HUES48 (cell line): ENCODE results near the gene FOXK1.
"Not testable (repeated sequence)": the region's sequence is repeated elsewhere in the genome, so short reads cannot be mapped to it uniquely, and the experiment has no call there.

Experiments used
- H3K27ac ChIP-seq: one replicate; pipeline ENCODE4 v1.7.0; 2013; ENCODE audit warnings: low read depth, low read length, inconsistent platforms
- H3K27me3 ChIP-seq: 2 replicates; pipeline ENCODE4 v1.6.1; 2013; ENCODE audit warnings: mild to moderate bottlenecking, low read length; ENCODE audit not compliant: control insufficient read depth, insufficient read depth
- H3K36me3 ChIP-seq: 2 replicates; pipeline ENCODE4 v1.6.1; 2013; ENCODE audit warnings: low read length; ENCODE audit not compliant: control insufficient read depth, insufficient read depth
- H3K4me1 ChIP-seq: 2 replicates; pipeline ENCODE4 v1.6.1; 2013; ENCODE audit warnings: mild to moderate bottlenecking, low read length; ENCODE audit not compliant: control insufficient read depth, insufficient read depth
- H3K4me3 ChIP-seq: 2 replicates; pipeline ENCODE4 v1.5.1; 2013; ENCODE audit warnings: mild to moderate bottlenecking, low read depth, low read length
- H3K9ac ChIP-seq: 2 replicates; pipeline ENCODE4 v1.6.1; 2013; ENCODE audit warnings: mild to moderate bottlenecking, low read depth, low read length, moderate library complexity
- H3K9me3 ChIP-seq: 2 replicates; pipeline ENCODE4 v1.6.1; 2013; ENCODE audit warnings: low read length; ENCODE audit not compliant: control insufficient read depth, insufficient read depth

The FOXK1 gene

GRCh38 chr7:4797858-4798705, 116.0 kb downstream of the FOXK1 start:
- peaks cover 4% of the 10 kb centered on the region; the same call in 1 of the 2 replicates for H3K4me1 ChIP-seq
- H3K9me3 ChIP-seq, result no peaks in the 10 kb centered on the region
- no peak overlapping the region for H3K27ac ChIP-seq
- no peak overlapping the region for H3K4me3 ChIP-seq
- no peaks in the 10 kb centered on the region for H3K36me3 ChIP-seq
- no peak overlapping the region for H3K9ac ChIP-seq
- no peaks in the 10 kb centered on the region for H3K27me3 ChIP-seq

GRCh38 chr7:4798706-4799235, 116.7 kb downstream of the FOXK1 start:
- Histone ChIP-seq H3K27ac (no peak overlapping the region), H3K36me3 (no peaks in the 10 kb centered on the region), H3K9ac (no peak overlapping the region)

DNA sequence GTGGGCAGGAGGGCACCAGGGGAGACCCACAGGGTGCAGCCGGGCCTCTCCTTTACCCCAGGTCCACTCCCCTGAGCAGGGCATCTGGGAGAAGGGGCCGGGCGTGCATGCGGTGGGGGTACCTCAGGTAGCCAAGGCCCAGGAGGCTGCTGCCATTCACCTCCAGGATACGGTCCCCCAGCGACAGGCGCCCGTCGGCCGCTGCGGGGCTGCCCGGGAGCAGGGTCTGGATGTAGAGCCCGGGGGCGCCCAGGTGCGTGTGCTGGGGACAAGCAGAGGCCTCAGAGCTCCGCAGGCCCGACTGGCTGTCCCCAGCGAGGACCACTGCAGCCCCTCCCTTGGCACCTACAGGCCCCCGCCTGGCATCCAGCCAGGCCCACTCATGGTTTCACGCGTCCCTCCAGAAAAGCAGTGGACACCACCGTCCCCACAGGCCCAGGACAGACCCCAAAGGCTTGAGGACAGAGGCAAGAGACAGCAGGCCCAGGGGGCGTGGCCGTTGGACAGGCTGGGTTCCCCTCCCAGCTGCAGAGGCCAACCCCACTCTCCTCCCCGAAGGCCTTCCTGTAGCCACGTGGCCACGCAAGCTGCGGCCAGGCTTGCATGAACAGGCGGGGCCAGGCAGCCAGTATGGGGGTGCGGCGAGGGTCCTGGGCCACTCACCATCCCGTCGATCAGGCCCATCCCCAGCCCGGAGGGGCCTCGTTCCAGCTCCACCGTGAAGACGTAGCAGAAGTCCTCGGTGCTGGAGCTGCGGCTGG, 117.6 kb downstream of the FOXK1 start:
- Histone ChIP-seq H3K27me3 (no peaks in the 10 kb centered on the region), H3K9ac (no peak overlapping the region), H3K4me1 (peaks cover 2% of the 10 kb centered on the region; the same call in 1 of the 2 replicates), H3K4me3 (no peak overlapping the region), H3K27ac (no peak overlapping the region), H3K36me3 (no peaks in the 10 kb centered on the region), H3K9me3 (no peaks in the 10 kb centered on the region)

More at GRCh38 chr7:4798706-4799235, 116.7 kb downstream of the FOXK1 start:
- H3K4me1 ChIP-seq, result peaks cover 4% of the 10 kb centered on the region; the same call in 1 of the 2 replicates
- no peak overlapping the region for H3K4me3 ChIP-seq
- H3K9me3 ChIP-seq, result no peaks in the 10 kb centered on the region
- no peaks in the 10 kb centered on the region for H3K27me3 ChIP-seq

- Histone ChIP-seq H3K9ac (no peak overlapping the region), H3K27ac (no peak overlapping the region), H3K4me1 (no peaks in the 10 kb centered on the region)
Observed at GRCh38 chr7:4800487-4800886, 118.4 kb downstream of the FOXK1 start.

DNA sequence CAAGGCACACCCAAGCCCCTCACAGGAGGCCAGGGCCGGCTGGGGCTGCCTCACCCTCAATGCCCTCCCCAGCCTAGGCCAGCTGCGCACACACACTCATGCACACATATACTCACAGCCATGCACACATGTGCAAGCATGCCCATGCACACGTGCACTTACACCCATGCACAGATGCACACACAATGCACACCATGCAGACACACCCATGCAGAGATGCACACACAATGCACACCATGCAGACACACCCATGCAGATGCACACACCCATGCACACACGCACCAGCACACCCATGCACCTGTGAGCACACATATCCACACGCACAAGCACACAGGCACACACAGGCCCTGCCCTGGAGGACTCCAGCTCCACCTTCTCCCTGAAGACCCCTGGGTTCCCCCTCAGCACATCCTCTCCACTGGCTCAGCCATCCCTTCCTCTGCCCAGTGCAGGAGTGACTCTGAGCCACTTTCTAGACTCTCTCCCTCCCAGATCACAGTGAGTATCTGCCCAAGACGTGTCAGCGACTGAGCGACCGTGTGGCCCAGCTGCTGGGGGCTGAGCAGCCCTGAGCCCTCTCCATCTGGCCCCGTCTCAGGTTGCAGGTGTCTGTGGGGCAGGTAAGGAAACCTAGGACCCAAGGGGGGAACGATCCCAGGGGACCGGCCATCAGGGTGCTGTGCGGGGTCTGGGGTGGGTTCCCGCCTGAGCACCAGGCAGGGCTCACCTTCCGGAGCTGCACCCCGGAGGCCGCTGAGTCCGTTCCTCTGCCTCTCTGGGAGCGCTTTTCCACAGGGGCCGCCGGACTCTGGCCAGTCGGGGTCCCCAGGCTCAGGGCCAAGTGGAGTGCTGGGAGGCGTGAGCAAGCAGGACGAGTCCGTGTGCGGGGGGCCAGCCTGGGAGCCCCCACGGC, 119.1 kb downstream of the FOXK1 start:
- H3K4me3 ChIP-seq, result no peak overlapping the region
- no peaks in the 10 kb centered on the region for H3K9me3 ChIP-seq
- no peak overlapping the region for H3K9ac ChIP-seq
- H3K4me1 ChIP-seq, result no peaks in the 10 kb centered on the region
- H3K36me3 ChIP-seq, result no peaks in the 10 kb centered on the region
- H3K27me3 ChIP-seq, result no peaks in the 10 kb centered on the region
- no peak overlapping the region for H3K27ac ChIP-seq

More at GRCh38 chr7:4800487-4800886, 118.4 kb downstream of the FOXK1 start:
- no peaks in the 10 kb centered on the region for H3K9me3 ChIP-seq
- no peaks in the 10 kb centered on the region for H3K27me3 ChIP-seq
- H3K36me3 ChIP-seq, result no peaks in the 10 kb centered on the region
- no peak overlapping the region for H3K4me3 ChIP-seq

DNA sequence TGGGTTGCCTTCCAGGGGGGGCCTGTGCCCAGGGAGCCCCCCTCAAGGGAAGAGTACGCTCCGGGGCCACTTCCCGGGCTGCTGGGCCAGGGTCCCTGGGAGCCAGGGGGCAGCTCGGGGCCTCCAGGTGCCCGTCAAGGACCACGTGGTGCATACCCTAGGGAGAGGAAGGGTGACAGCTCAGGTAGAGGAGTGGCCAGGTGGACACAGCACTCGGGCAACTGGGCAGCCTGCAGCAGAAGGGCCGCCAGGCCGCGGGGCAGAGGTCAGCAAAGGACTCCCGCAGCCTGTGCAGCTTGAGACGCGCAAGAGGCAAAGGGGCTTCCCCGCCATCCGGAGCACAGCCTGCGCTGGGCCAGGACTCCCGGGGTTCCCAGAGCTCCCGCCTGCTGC, 119.7 kb downstream of the FOXK1 start:
- Histone ChIP-seq H3K9ac (no peak overlapping the region), H3K27me3 (no peaks in the 10 kb centered on the region), H3K27ac (no peak overlapping the region), H3K4me3 (no peak overlapping the region), H3K4me1 (no peaks in the 10 kb centered on the region), H3K36me3 (no peaks in the 10 kb centered on the region), H3K9me3 (no peaks in the 10 kb centered on the region)

- H3K9me3 ChIP-seq, H3K27me3 ChIP-seq, H3K36me3 ChIP-seq, H3K9ac ChIP-seq, H3K4me1 ChIP-seq, H3K27ac ChIP-seq, H3K4me3 ChIP-seq: not testable (repeated sequence)
Observed at GRCh38 chr7:4802577-4802976, 120.5 kb downstream of the FOXK1 start.

DNA sequence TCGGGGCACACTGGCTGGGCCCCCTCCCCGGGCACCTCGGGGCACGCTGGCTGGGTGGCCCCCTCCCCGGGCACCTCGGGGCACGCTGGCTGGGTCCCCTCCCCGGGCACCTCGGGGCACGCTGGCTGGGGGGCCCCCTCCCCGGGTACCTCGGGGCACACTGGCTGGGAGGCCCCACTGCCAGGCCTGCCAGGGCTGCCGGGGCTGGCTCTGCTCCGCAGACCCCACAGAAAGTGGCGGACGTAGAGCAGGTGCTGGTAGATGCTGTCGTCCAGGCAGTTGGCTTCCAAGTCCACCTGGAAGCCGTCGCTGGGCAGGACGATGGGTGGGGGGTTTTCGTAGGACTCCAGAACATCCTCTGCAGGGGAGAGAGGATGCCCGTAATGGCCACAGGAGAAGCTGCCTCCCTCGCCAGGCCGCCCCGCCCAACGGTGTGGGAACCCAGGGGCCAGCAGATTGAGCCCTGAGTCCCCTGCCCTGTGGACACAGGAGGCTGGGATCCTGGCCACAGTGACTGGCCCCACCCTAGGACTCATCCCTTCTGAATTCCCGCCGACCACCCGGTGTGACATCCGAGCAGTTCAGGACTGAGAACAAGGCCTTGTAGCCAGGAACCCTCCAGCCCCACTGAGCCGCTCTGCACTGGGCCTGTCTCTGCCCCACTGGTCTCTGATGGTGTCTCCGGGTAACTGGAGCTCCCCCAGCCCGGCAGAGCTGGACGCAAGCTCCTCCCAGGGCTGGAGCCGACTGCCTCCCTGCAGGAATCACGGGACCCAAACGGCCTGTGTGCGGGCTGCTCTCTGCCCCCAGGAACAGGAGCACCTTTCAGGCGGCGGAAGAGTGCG, 121.5 kb downstream of the FOXK1 start:
- Histone ChIP-seq H3K4me3 (no peak overlapping the region), H3K9me3 (no peaks in the 10 kb centered on the region), H3K27me3 (no peaks in the 10 kb centered on the region), H3K27ac (no peak overlapping the region), H3K9ac (no peak overlapping the region), H3K4me1 (no peaks in the 10 kb centered on the region), H3K36me3 (no peaks in the 10 kb centered on the region)

- no peaks in the 10 kb centered on the region for H3K9me3 ChIP-seq
- H3K9ac ChIP-seq, result no peak overlapping the region
- H3K36me3 ChIP-seq, result no peaks in the 10 kb centered on the region
- no peak overlapping the region for H3K4me3 ChIP-seq
- no peaks in the 10 kb centered on the region for H3K27me3 ChIP-seq
- H3K27ac ChIP-seq, result no peak overlapping the region
- H3K4me1 ChIP-seq, result no peaks in the 10 kb centered on the region
Observed at GRCh38 chr7:4805110-4805983, 123.3 kb downstream of the FOXK1 start.
